ENCODE measurements around the gene NINJ2.

The NINJ2 gene

GRCh38 chr12:527729-528128 is 135.5 kb downstream of the NINJ2 start:
- no peak for DNase-seq (ENCODE audit: low read depth)

DNA sequence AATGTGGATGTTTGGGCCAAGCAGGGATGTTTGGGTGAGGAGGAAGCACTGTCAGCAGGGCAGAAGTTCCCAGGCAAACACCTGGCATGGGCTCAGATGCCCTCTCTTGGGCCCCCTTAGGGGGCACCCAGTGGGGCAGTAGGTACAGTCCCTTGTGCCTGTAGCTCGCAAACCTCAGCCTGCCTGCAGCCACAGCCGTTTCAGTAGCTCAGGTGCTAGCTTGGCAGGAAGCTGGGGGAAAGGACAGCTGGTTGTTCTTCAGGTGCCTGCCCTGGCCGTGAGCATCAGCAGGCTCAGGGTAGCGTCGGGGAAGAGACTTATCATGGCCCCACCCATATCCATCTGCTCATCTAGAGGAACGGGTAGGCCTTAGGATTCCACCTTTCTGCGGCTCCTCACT is 136.0 kb downstream of the NINJ2 start:
- no peak for DNase-seq (ENCODE audit: low read depth)

GRCh38 chr12:526089-526488 is 137.2 kb downstream of the NINJ2 start:
- no peak for DNase-seq (ENCODE audit: low read depth)

DNA sequence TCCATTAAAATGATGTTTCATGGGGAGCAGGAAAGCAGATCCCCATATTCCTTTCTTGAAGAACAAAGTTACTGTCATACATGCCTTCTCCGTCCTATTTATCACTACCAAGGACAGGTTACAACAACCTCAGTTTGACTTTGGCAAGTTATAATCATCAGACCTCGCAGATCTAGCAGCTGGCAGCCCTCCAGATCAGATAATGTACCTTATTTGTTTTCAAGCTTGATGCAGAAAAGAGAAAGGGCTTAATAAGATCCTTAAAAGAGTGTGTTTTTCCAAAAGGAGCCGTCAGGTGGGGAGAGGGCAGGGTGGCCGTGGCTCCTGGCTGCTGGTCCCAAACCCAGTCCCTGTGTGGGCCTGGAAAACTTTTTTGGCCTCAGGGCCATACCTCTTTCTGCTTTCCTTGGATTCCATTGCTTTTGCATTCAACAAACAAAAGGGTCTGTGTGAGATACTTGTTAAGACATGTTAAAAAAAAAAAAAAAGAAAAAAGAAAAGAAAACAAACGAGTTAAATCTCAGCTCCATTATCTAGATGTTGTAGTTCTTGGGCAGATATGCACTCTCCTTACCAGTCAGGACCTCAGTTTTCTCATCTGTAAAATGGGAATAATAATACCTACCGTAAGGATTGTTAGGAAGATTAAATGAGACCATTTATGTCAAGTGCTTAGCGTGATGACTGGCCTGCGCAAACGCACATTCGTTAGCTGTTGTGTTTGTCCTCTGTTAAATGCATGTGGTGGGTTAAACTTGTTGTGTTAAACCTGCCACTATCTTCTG is 138.9 kb downstream of the NINJ2 start:
- no peak for DNase-seq (ENCODE audit: low read depth)

DNA sequence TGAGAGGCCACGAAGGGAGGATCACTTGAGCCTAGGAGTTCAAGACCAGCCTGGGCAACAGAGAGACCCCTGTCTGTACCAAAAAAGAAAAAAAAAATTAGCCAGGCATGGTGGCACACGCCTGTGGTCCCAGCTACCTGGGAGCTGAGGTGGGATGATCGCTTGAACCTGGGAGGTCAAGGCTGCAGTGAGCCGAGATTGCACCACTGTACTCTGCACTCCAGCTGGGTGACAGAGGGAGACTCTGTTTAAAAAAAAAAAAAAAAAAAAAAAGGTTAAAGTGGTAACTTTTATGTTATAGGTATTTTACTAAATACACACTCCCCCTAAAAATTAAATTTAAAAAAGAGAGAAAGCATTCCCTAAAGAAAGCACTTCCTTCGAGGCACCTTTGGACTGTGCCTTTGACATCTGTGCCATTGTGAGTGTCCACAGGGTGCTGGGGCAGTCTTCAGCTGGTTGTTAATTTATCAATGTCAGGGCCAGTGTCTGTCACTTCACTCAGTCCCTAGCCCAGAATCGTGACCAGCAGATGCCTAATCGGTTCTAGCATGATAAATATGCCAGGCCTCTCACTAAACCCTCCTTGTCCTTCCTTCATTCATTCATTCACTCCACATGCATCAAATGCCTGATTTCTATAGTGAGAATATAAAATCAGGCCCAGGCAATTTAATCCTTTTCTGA is 140.4 kb downstream of the NINJ2 start:
- DNase-seq (ENCODE audit: low read depth): no peak

GRCh38 chr12:520119-520518 is 143.1 kb downstream of the NINJ2 start:
- DNase-seq (ENCODE audit: low read depth): no peak

DNA sequence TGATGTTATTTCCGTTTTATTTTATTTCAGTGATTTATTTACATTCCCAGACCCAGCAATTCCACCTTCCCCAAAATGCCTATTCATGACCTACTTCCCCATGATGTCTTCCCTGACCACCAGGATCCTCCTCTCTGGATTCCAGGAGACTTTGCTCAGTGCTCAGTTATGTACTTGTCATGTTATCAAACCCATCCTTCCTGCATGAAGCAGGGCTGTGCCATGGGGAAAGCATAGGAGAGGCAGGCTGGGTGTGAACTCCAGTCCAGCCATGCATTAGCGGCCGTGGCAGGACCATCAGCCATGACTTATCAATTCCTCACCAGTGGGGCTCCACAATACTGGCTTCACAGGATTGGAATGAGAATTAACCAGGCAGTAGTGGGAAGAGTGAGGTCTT is 145.7 kb downstream of the NINJ2 start:
- DNase-seq (ENCODE audit: low read depth): no peak
